HG02610 (cell line): Measurements from ENCODE around the gene TTC12.

Experiments
- ATAC-seq: cut with Tn5 transposase; IDR thresholded peaks from one replicate; pipeline ENCODE4 v1.9.1; 2021; ENCODE audit warnings: mild to moderate bottlenecking, moderate library complexity; ENCODE audit not compliant: unreplicated experiment

The TTC12 gene

DNA sequence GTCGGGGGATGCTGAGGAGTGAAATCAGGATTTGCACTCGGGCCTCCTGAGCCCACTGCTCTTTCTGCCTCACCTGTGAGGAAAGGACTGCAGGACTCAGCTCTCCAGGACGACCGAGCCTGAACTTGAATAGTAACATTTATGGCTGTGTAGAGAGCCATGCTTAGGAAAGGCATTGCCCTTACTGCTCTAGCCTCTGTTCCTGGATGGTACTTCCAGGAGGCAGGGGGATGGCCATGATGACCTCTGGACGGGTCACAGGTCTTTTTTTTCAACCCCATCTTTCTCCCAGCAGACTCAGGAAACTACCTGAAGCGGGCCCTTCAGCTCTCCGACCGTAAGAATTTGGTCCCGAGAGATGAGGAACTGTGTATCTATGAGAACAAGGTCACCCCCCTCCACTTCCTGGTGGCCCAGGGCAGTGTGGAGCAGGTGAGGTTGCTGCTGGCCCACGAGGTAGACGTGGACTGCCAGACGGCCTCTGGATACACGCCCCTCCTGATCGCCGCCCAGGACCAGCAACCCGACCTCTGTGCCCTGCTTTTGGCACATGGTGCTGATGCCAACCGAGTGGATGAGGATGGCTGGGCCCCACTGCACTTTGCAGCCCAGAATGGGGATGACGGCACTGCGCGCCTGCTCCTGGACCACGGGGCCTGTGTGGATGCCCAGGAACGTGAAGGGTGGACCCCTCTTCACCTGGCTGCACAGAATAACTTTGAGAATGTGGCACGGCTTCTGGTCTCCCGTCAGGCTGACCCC lies 84.5 kb downstream of the TTC12 start:
- no peak for ATAC-seq

DNA sequence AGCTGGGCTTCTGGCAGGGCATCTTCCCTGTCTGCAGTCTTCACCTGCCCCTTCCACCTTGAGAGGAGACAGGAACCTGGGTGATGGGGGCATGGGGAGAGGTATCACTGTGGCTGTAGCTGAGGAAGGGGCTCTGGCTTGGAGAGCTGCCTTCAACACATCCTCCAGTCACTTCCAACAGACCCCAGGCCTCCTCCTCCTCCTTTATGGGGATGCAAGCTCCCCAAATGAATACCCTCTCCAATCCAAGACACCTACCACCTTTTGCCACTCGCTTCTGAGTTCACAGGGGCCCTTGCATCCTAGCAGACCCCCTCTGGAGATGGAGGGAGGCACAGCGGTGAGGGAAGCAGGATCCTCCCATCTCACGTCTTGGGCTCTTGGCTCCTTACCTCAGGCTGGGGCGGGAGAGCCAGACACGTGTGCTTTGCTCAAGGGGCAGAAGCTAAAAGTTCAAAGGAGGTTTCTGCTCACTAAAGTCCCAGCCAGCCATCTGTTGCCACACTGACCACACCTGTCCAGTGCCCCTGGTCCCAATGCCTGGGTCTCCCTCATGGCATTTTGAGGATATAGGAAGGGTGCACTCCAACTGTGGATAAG lies 86.3 kb downstream of the TTC12 start:
- no peak for ATAC-seq

GRCh38 chr11:113401718-113402117 lies 87.3 kb downstream of the TTC12 start:
- no peak for ATAC-seq

DNA sequence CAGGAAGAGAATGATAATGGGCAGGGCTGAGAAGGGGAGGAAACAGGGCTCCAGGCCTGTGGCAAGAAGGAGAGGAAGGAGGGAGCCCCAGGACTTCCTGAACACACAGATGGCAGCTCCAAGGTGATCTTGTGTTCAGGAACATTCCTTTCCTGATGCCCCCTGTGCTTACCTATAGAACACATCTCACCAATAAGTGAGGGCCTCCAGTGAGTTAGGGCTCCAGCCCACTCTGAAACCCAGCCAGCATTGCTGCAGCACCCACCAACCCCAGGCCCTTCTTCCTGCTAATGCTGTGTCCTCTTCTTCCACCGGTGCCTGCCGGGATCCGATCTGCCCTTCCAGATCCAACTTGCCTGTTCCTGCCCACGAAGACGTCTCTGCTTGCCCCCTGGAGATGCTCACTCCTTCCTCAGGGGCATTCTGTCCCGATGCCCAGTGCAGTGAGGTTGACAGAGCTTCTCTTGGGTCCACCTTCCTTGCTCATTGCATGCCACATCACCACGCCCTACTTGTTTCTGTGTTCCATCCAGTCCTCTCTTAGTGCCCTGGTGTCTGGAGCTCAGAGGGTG lies 90.6 kb downstream of the TTC12 start:
- ATAC-seq: no peak

DNA sequence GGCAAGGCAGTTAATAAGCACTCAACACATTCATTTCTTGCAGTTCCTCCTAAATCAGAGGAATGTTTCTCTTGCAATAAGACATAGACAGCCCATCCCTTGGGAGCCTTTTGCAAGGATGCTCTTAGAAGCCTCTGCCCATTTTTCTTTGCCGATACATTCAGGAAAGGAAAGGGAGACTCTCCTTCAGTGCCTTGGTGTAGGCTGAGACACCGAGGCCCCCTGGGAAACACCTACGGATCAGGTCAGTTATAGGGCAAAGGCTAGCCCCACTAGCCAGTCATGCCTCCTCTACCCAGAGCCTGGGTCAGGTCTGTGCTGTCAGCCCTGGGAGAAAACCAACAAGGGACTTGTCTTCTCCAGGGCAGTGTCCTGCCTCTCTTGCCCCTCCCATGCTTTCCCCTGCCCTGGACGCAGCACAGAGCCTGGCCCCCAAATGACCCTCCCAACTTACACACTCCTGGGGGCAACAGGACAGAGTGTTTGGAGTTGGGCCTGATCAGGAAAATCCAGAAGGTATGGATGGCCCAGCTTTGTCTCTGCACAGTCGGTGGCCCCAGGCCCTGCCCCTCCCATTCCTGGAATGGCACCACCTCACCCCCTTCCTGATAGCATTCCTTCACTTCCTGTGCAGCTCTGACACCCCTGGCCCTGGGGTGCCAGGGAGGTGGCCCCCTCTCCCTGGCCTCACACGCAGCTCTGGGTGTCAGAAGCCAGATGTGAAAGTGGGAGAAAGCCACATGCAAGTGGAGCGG lies 91.5 kb downstream of the TTC12 start:
- no peak for ATAC-seq

- ATAC-seq: no peak
These were observed 92.8 kb downstream of the TTC12 start for GRCh38 chr11:113407163-113407562.

- ATAC-seq: no peak
These were observed 93.8 kb downstream of the TTC12 start for GRCh38 chr11:113408206-113408605.

DNA sequence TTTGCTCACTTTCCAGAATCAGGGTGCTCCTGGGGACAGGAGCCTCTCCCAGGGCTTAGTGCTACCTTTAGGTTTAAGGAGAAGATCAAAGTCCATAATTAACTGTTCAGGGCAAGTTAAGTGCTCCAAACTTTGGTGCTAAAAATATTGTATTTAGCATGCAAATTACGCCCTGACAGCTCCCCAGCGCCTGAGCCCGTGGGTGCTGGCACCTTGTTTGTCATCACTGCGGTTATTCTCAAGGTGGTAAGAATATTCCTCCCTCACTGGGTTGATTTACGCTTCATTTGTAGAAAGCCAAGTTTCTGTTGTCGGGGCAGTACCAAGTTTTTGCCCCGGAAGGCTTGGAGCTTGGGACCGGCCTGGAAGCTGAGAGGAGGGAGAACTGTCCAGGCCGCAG lies 94.5 kb downstream of the TTC12 start:
- ATAC-seq: no peak

DNA sequence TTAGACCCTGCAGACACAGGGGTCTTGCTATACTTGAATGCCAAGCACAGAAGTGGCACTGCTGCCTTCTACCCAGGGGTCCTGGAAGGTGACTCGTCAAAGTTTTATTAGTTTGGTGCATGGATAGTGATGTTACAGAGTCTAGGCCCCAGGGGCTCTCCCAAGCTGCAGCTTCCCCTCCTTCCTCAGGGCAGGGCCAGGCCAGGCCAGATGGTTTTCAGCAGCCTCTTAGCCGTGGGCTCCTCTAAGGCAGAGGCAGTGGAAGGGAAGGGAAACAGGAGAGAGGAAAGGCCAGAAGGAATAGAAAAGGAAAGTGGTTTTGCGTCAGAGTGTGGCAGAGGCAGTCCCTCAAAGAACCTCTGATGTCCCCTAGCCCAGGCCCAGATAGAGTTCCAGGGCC lies 95.1 kb downstream of the TTC12 start:
- ATAC-seq: no peak

DNA sequence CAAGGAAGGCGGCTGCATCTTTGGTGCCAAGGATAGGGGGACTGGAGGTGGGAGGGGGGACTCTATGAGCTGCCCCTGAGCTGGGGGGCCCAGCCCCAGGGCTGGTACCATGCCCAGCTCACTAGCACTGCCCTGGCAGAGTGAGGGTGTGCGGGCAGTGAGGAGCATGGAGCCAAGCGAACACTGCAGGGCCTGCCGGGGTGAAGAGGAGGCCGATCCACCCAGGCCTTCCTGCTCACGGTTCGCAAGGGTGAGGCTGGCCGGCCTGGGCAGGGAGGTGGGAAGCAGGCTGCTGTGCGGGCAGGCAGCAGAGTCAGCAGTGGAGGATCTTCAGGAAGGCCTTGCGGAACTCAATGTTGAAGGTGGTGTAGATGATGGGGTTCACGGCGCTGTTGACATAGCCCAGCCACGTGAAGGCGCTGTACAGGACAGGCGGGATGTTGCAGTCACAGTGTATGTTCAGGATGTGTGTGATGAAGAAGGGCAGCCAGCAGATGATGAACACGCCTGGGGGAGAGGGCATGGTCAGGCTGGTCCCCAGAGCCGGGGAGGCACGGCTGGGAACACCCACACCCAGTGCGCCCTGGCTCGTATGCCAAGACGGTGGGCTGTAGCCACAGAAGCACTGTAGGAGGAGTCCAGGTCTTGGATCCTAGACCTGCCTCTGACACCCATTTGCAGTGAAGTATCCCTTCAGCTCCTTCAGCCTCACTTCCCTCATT lies 96.2 kb downstream of the TTC12 start:
- no peak for ATAC-seq

DNA sequence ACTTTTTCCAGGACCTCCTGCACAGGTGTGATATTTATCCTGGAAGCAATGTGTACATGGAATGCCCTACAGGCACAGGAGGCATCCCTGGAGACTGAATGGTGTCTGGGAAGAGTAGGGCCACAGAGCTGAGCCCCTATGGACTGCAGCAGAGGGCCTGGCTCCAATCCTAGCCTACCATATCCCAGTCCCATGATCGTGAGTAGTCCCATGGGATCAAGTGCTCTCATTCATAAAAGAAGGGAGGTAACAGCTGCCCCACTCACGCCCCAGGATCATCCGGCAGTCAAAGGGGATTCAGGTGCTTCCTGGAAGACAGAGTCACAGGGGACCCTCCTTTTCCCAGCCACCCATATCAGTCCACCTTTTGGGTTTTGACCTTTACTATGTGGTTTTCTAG lies 97.2 kb downstream of the TTC12 start:
- ATAC-seq: no peak

GRCh38 chr11:113412675-113413074 lies 98.3 kb downstream of the TTC12 start:
- no peak for ATAC-seq

- ATAC-seq: no peak
These were observed 101.0 kb downstream of the TTC12 start for GRCh38 chr11:113415343-113415742.
